COR-L47 (cell line): ENCODE data around the gene TENM4.

Source experiments
- DNase-seq: peaks from one replicate; lab custom pipeline; 2025; lab: John Stamatoyannopoulos, UW

TENM4 gene

GRCh38 chr11:79174045-79175008, 266.5 kb downstream of the TENM4 start:
- no peak for DNase-seq

- DNase-seq = no peak
Observed at GRCh38 chr11:79173615-79174014, 267.2 kb downstream of the TENM4 start.

- no peak for DNase-seq
Observed at GRCh38 chr11:79170321-79170720, 270.5 kb downstream of the TENM4 start.

- no peak for DNase-seq
Observed at GRCh38 chr11:79168530-79169110, 272.2 kb downstream of the TENM4 start.

- DNase-seq = no peak
Observed at GRCh38 chr11:79167510-79168188, 273.2 kb downstream of the TENM4 start.

- DNase-seq = no peak
Observed at GRCh38 chr11:79165908-79166307, 274.9 kb downstream of the TENM4 start.

- no peak for DNase-seq
Observed at GRCh38 chr11:79160791-79161403, 279.9 kb downstream of the TENM4 start.

GRCh38 chr11:79159657-79160450, 281.0 kb downstream of the TENM4 start:
- no peak for DNase-seq

- DNase-seq = no peak
Observed at GRCh38 chr11:79157738-79158137, 283.1 kb downstream of the TENM4 start.

- no peak for DNase-seq
Observed at GRCh38 chr11:79156031-79156430, 284.8 kb downstream of the TENM4 start.

GRCh38 chr11:79155237-79155636, 285.6 kb downstream of the TENM4 start:
- no peak for DNase-seq

GRCh38 chr11:79152511-79152910, 288.3 kb downstream of the TENM4 start:
- no peak for DNase-seq

GRCh38 chr11:79151396-79151795, 289.4 kb downstream of the TENM4 start:
- no peak for DNase-seq

GRCh38 chr11:79150966-79151365, 289.9 kb downstream of the TENM4 start:
- no peak for DNase-seq

GRCh38 chr11:79150320-79150719, 290.5 kb downstream of the TENM4 start:
- DNase-seq = no peak

GRCh38 chr11:79147731-79148130, 293.1 kb downstream of the TENM4 start:
- DNase-seq = no peak

GRCh38 chr11:79147011-79147410, 293.8 kb downstream of the TENM4 start:
- DNase-seq = no peak

- no peak for DNase-seq
Observed at GRCh38 chr11:79139900-79140299, 300.9 kb downstream of the TENM4 start.

- DNase-seq = no peak
Observed at GRCh38 chr11:79129702-79130101, 311.1 kb downstream of the TENM4 start.

GRCh38 chr11:79128291-79128690, 312.5 kb downstream of the TENM4 start:
- no peak for DNase-seq

GRCh38 chr11:79122759-79123158, 318.1 kb downstream of the TENM4 start:
- DNase-seq = no peak

GRCh38 chr11:79121351-79121750, 319.5 kb downstream of the TENM4 start:
- no peak for DNase-seq
